Measurements from ENCODE around the gene RNASE7.
"Not testable (repeated sequence)": the region's sequence is repeated elsewhere in the genome, so short reads cannot be mapped to it uniquely, and the experiment has no call there.

RNASE7 gene

GRCh38 chr14:21041676-21042433 lies at the start of gene RNASE7:
Gene RNASE7, plus strand, starts transcription at chr14:21042362. Its CDS starts 631 bp downstream, at chr14:21042993.
- no peak for DNase-seq

- DNase-seq, result no peak
These were observed 45.6 kb upstream of the RNASE7 start for GRCh38 chr14:20996521-20996920.

GRCh38 chr14:20997115-20997514 lies 45.0 kb upstream of the RNASE7 start:
- DNase-seq, result no peak

- DNase-seq, result no peak
These were observed 44.6 kb upstream of the RNASE7 start for GRCh38 chr14:20997564-20997963.

- DNase-seq, result no peak
These were observed 44.0 kb upstream of the RNASE7 start for GRCh38 chr14:20998139-20998538.

- DNase-seq, result peak; percentile 77
These were observed 43.3 kb upstream of the RNASE7 start, which contains the start of gene SLC39A2 for GRCh38 chr14:20998674-20999366. Gene SLC39A2, plus strand, starts transcription at chr14:20999293. Its CDS starts 154 bp downstream, at chr14:20999447.

- DNase-seq, result no peak
These were observed 42.6 kb upstream of the RNASE7 start for GRCh38 chr14:20999591-20999990.

- no peak for DNase-seq
These were observed 40.9 kb upstream of the RNASE7 start for GRCh38 chr14:21001218-21001617.

- DNase-seq, result no peak
These were observed 38.3 kb upstream of the RNASE7 start for GRCh38 chr14:21003788-21004346.

- DNase-seq, result not testable (repeated sequence)
These were observed 32.4 kb upstream of the RNASE7 start for GRCh38 chr14:21009721-21010120.

GRCh38 chr14:21011136-21011535 lies 31.0 kb upstream of the RNASE7 start:
- no peak for DNase-seq

GRCh38 chr14:21014761-21015190 lies 27.4 kb upstream of the RNASE7 start:
- DNase-seq, result peak; percentile 77

- no peak for DNase-seq
These were observed 26.9 kb upstream of the RNASE7 start for GRCh38 chr14:21015312-21015711.

GRCh38 chr14:21016413-21017190 lies 25.6 kb upstream of the RNASE7 start:
- DNase-seq, result no peak

GRCh38 chr14:21017528-21018245 lies 24.5 kb upstream of the RNASE7 start:
- DNase-seq, result no peak

- no peak for DNase-seq
These were observed 23.9 kb upstream of the RNASE7 start for GRCh38 chr14:21018286-21018685.

GRCh38 chr14:21018781-21019180 lies 23.4 kb upstream of the RNASE7 start:
- no peak for DNase-seq

- DNase-seq, result peak; percentile 63
These were observed 22.8 kb upstream of the RNASE7 start for GRCh38 chr14:21019366-21019765.

- DNase-seq, result no peak
These were observed 21.1 kb upstream of the RNASE7 start for GRCh38 chr14:21020977-21021545.

GRCh38 chr14:21022686-21023085 lies 19.5 kb upstream of the RNASE7 start:
- no peak for DNase-seq

- DNase-seq, result no peak
These were observed 19.0 kb upstream of the RNASE7 start for GRCh38 chr14:21023174-21023573.

Measured in fibroblast of skin of right quadriceps (primary cell).